ENCODE data around the gene SORCS3. TPM values are rescaled to one million over a fixed set of nuclear protein-coding genes. Genes with fewer than 3 reads are reported as not detected.

Gene SORCS3
- total RNA-seq, 1 donor from 2014 or later = not detected

- no peaks in the 10 kb centered on the region for H3K36me3 Mint-ChIP-seq (ENCODE audit: low read depth)
- H3K4me3 Mint-ChIP-seq (ENCODE audit: unreplicated experiment) = no peak overlapping the region
- H3K27me3 Mint-ChIP-seq (ENCODE audit: low read depth) = no peaks in the 10 kb centered on the region
- no peak for DNase-seq (ENCODE audit: low spot score)
- H3K4me1 Mint-ChIP-seq (ENCODE audit: low read depth) = no peaks in the 10 kb centered on the region
- TF ChIP-seq CTCF (IDR thresholded peaks at IDR 0.05) = no peak
- H3K27ac Mint-ChIP-seq (ENCODE audit: unreplicated experiment) = no peak overlapping the region
- H3K9me3 Mint-ChIP-seq (ENCODE audit: low read depth) = peaks cover 11% of the 10 kb centered on the region
Measured at GRCh38 chr10:104913390-104913789, 272.3 kb downstream of the SORCS3 start.

DNA sequence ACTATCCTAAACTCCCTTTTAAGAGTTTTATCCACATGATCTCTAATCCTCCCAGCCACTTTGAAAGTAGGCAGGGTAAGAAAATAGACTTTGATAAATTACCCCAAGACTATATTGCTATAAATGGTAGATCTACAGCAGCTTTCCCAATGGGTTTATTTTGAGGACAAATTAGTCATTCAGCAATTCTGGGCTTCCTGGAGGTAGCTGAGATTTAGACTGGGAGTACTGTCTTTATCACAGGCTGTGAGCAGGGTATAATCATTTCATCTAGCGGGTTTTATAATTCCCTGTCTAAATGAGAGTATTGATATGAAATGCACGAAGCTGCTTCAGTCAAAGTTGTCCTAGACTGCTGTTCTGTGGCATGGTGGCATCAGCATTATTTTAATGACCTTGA lies 279.4 kb downstream of the SORCS3 start:
- no peak overlapping the region for H3K4me3 Mint-ChIP-seq (ENCODE audit: unreplicated experiment)
- H3K9me3 Mint-ChIP-seq (ENCODE audit: low read depth) = peaks cover 4% of the 10 kb centered on the region
- H3K27ac Mint-ChIP-seq (ENCODE audit: unreplicated experiment) = no peak overlapping the region
- no peaks in the 10 kb centered on the region for H3K4me1 Mint-ChIP-seq (ENCODE audit: low read depth)
- TF ChIP-seq CTCF (IDR thresholded peaks at IDR 0.05) = no peak
- no peaks in the 10 kb centered on the region for H3K36me3 Mint-ChIP-seq (ENCODE audit: low read depth)
- H3K27me3 Mint-ChIP-seq (ENCODE audit: low read depth) = no peaks in the 10 kb centered on the region
- DNase-seq (ENCODE audit: low spot score) = no peak

DNA sequence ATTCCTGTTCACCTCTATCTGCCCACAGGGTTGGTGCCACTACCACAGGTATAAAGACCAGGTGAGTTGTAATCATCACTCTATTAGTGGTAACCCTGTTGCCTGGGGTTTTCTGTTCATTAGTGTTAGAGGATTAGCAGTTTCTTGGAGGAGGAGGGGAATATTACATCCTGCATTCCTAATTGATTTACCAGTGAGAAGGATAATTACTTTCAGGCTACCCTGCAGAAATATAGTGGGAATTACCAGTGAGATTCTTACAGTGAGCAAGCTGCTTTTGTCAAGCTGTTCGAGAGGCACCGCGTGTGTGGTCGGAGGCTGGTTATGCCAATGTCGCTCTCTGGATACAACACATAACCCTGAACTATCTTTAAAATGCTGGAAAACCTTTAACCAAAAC lies 280.7 kb downstream of the SORCS3 start:
- DNase-seq (ENCODE audit: low spot score) = no peak
- TF ChIP-seq CTCF (IDR thresholded peaks at IDR 0.05) = no peak
- no peaks in the 10 kb centered on the region for H3K4me1 Mint-ChIP-seq (ENCODE audit: low read depth)
- H3K4me3 Mint-ChIP-seq (ENCODE audit: unreplicated experiment) = no peak overlapping the region
- H3K27ac Mint-ChIP-seq (ENCODE audit: unreplicated experiment) = no peak overlapping the region
- H3K27me3 Mint-ChIP-seq (ENCODE audit: low read depth) = no peaks in the 10 kb centered on the region
- no peaks in the 10 kb centered on the region for H3K36me3 Mint-ChIP-seq (ENCODE audit: low read depth)
- H3K9me3 Mint-ChIP-seq (ENCODE audit: low read depth) = peaks cover 4% of the 10 kb centered on the region

DNA sequence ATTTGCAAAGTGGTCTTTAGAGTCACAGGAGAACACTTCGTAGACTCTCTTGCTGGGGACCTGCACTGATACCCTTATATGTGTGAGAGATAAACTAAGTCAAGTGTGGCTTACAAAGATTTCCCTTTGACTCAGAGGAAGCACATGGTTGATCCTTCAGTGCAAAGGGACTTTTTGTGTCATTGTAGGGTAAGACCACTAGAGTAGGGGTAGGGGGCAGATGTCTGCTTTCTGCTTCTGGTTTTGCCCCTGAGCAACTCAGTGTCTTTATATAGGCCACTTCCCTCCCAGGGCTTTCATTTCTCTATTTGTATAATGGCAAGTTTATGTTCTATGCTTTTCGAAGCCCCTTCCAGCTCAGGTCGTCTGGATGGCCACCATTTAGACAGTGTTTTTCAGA lies 281.7 kb downstream of the SORCS3 start:
- Mint-ChIP-seq H3K36me3 (ENCODE audit: low read depth) (no peaks in the 10 kb centered on the region), H3K27me3 (ENCODE audit: low read depth) (no peaks in the 10 kb centered on the region)

GRCh38 chr10:104923501-104923900 lies 282.4 kb downstream of the SORCS3 start:
- no peak for DNase-seq (ENCODE audit: low spot score)
- H3K27ac Mint-ChIP-seq (ENCODE audit: unreplicated experiment) = no peak overlapping the region
- no peaks in the 10 kb centered on the region for H3K27me3 Mint-ChIP-seq (ENCODE audit: low read depth)
- H3K36me3 Mint-ChIP-seq (ENCODE audit: low read depth) = no peaks in the 10 kb centered on the region
- TF ChIP-seq CTCF (IDR thresholded peaks at IDR 0.05) = no peak
- H3K9me3 Mint-ChIP-seq (ENCODE audit: low read depth) = peaks cover 4% of the 10 kb centered on the region
- no peak overlapping the region for H3K4me3 Mint-ChIP-seq (ENCODE audit: unreplicated experiment)
- H3K4me1 Mint-ChIP-seq (ENCODE audit: low read depth) = no peaks in the 10 kb centered on the region

More for the DNA sequence above, 281.7 kb downstream of the SORCS3 start:
- Mint-ChIP-seq H3K9me3 (ENCODE audit: low read depth) (peaks cover 4% of the 10 kb centered on the region), H3K4me3 (ENCODE audit: unreplicated experiment) (no peak overlapping the region), H3K4me1 (ENCODE audit: low read depth) (no peaks in the 10 kb centered on the region), H3K27ac (ENCODE audit: unreplicated experiment) (no peak overlapping the region)
- no peak for DNase-seq (ENCODE audit: low spot score)
- no peak for TF ChIP-seq CTCF (IDR thresholded peaks at IDR 0.05)
